Activated CD8-positive, alpha-beta memory T cell treated with anti-CD3 and anti-CD28 coated beads, Interleukin-2, amount 50 U/mL, for 24 hours (primary cell): ENCODE results near the gene IL1RL1.
"Not testable (repeated sequence)": the region's sequence is repeated elsewhere in the genome, so short reads cannot be mapped to it uniquely, and the experiment has no call there.

Experiments
- DNase-seq: peaks from one replicate; pipeline ENCODE4 v3.0.0-alpha.2; 2020; ENCODE audit errors: extremely low read depth

IL1RL1 gene

DNA sequence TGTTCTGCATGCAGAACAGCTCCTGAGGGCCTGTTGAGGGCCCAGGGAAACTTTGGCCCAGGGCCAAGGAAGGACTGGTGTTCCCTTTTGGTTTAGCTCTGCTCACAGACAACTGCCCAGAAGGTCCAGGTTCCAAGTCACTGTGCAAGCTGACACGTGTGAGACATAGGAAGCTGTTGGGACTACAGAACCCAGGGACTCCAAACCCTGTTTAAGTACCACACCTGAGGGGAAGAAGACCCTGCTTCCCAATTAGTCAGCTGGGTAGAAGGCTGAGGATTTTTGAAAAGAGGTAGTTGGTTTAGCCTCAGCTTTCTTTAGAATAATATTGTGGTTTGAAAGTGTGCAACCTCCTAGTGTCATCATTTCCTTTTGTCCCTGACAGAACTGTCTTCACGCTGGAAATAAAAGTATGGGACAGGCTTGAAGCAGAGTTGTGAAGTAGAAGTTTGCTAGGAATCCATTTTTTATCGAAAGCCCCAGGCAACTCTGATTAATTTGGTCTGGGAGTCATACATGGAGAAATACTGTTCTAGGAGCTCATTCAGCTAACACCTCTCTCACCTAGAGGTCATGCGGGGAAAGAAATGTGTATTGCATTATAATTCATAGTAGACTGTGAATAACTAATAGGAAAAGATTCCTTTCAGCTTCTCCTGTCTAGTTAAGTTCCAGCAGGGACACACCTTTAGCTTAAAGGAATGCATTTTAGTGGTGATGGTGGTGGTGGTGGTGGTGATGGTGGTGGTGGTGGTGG lies 19.9 kb upstream of the IL1RL1 start:
- no peak for DNase-seq

DNA sequence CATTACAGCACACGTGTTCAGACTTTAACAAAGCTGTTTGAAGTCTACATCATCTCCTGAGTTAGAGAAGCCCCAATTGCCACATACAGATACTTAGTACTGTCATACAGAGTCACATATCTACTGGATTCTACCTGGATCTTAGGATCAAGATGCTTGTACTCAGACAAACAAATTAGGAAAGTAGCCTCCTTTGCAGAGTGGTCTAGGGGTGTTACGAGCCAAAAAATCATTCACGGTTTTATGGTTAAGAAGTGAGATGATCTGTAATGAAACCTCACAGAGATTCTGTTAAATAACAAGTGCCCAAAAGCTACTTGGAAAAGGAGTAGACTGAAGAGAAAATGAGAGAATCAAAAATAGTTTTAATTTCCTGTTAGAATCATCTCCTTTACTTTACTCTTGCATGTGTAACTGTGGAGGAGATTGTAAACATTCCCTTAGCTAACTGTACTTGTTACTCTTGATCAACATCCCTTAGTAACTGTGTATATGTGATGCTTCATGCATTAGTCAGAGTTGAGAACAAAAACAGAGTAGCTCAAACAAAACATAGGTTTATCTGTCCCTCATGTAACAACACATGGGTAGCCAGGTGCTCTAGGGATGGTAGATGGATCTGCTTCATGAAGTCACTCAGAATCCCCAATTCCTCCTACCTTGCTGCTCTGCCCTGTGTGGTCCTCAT lies 16.4 kb upstream of the IL1RL1 start:
- no peak for DNase-seq

- DNase-seq, result no peak
Measured at GRCh38 chr2:102295566-102295965, 15.8 kb upstream of the IL1RL1 start.

- no peak for DNase-seq
Measured at GRCh38 chr2:102296449-102296848, 14.9 kb upstream of the IL1RL1 start.

- DNase-seq, result no peak
Measured at GRCh38 chr2:102297891-102298290, 13.5 kb upstream of the IL1RL1 start.

DNA sequence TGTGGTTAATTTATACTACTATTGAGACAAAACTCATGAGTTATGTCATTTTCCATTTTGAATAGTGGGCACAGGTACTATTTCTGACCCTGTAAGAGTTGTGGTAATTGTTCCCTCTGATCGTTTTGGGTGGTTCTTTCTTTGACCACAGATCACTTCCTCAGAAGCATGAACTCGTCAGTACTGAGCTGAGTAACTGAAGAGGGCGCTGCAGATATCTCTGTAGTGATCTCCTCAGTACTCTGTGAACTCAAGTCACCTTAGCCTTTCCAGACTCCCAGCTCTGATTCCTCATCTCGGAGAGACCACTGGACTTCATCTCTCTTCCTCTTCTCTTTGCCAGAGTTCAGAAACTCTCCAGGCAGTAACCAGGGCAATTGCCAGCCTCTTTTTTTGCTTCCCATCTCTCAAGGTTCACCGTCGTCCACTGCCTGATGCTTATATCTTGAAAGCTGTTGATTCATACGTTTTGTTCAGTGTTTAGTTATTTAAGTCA lies 9.4 kb upstream of the IL1RL1 start:
- DNase-seq, result peak; percentile 18

- DNase-seq, result no peak
Measured at GRCh38 chr2:102302458-102302857, 8.9 kb upstream of the IL1RL1 start.

GRCh38 chr2:102303589-102303988 lies 7.8 kb upstream of the IL1RL1 start:
- no peak for DNase-seq

GRCh38 chr2:102304268-102304667 lies 7.1 kb upstream of the IL1RL1 start:
- no peak for DNase-seq

DNA sequence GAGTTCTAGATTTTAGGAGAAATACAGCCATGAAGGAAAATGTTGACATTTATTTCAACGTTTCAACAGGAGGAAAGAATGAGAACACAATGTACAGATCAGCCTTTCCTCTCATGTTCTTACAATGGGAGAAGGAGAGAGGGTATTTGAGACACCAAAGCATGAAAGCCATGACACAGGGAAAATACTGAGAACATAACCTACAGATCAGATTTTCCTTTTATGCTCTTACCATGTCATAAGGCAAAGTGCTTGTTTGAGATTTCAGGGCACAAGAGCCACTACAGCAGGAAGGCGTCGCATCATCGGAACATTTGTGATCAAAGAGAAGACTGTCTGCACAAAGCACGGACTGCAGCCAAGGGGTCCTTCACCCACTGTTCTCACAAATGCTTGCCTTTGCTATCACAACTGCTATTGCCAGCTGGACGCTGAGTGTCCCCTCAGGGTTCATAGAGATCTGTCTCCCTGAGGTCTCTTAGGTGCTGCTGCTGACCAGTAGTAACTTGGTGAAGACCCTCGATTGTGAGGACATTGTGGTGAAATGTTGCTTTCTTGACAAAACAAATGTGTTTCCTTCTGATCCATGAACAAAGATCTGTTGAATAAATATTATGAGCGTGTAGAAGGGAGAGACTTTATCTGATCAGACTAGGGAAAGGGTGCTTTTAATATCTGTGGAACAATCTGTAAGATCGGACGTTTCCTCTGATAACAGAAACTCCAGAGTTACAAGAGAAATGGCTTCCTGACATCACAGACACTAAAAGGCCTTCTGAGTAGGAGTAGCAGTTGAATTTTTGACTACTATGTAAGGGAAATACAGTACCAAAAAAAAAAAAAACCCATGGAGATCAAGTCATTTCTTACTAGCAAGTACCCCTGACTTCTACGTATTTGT lies 6.4 kb upstream of the IL1RL1 start:
- DNase-seq, result no peak

- no peak for DNase-seq
Measured at GRCh38 chr2:102306125-102306524, 5.2 kb upstream of the IL1RL1 start.

GRCh38 chr2:102313025-102313424 lies 1.7 kb downstream of the IL1RL1 start:
- DNase-seq, result no peak

DNA sequence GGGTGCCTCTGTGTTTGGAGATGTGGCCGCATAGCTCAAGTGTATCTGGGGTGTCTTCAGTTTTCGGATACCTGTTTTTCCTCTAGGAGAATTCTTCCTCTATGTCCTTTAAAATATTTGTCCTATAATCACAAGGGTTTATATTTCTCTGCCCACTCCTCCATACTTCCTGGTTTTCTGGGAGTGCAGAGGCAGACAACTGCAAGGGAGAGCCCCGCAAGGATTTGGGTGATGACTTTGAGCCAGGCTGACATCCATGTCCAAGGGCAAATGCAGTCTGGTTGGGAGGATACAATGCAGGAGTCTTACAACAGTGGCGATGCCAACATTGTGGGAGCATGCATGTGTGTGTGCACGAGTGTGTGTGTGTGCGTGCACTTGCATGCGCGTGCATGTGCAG lies 2.1 kb downstream of the IL1RL1 start:
- no peak for DNase-seq

DNA sequence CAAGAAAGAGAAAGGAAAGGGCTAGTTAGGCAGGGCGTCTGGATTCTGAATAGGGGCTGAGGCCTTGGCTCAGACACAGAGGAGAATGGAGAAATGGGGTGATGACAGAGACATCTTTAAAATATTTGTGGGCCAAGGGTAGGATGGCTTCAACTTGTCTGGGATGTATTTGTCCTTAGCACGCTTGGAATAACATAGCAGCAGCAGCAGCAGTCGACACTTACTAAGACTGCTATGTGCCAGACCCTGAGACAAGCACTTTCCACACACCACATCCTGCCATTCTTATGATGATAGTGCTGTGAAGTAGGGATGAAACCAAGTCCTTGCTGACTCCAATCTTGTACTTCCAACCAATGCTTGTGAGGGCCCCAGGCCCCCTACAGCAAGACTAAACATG lies 2.6 kb downstream of the IL1RL1 start:
- no peak for DNase-seq

DNA sequence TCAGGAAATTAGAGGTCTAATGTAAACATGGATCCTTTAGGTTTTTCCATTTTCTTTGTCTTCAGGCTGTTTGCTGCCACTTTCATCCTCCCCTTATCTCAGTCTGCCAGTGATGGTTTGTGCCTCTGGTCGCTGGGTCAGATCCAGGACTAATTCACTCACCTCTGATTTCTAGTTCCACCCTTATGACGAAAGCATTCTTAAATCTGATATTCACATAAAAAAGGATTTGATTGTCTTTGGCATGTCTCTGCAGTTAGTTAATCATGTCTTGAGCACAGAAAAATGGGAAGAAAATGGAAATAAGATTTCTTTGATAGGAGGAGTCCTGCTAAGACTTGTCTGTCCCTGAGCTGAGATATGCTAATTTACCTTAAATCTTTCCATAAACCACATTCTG lies 4.6 kb downstream of the IL1RL1 start:
- DNase-seq, result no peak

DNA sequence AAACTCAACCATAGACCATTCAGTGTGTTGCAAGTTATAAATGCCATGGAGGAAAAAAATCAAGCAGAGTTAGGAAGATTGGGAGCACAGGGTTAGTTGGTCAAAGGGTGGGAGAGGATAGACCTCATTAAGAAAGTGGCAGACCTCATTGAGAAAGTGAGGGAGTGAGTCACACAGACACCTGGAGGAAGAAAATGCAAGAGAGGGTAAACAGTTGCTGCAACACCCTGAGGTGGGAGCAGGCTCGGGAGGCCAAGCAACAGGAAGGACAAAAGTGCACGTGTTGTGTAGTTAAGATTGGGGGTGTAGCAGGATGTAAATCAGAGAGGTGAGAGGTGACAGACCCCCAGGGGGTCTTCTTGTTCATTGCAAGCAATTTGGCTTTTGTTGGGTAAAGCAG lies 6.4 kb downstream of the IL1RL1 start:
- DNase-seq, result no peak

DNA sequence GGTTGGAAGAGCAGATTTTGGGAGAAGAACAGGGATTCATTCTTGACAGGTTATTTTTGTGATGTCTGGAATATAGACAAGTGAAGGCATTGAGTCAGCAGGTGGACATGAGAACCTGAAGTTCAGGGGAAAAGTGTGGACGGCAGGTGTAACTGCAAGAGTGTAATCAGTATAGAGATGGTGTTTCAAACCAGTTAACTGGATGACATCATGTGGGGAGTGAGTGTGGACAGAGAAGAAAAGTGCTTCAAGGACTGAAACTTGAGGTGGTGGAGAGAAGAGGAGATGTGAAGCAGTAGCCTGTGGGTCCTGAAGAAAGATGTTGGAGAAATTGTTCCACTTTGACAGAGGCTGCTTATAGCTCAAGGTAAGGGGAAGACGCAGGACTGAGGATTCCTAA lies 7.1 kb downstream of the IL1RL1 start:
- DNase-seq, result no peak

- DNase-seq, result no peak
Measured at GRCh38 chr2:102321941-102322719, 10.8 kb downstream of the IL1RL1 start.

DNA sequence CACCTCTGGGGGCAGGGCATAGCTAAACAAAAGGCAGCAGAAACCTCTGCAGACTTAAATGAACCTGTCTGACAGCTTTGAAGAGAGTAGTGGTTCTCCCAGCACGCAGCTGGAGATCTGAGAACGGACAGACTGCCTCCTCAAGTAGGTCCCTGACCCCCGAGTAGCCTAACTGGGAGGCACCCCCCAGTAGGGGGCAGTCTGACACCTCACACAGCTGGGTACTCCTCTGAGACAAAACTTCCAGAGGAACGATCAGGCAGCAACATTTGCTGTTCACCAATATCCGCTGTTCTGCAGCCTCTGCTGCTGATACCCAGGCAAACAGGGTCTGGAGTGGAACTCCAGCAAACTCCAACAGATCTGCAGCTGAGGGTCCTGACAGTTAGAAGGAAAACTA lies 13.6 kb downstream of the IL1RL1 start:
- not testable (repeated sequence) for DNase-seq

GRCh38 chr2:102331311-102331980 lies 20.1 kb downstream of the IL1RL1 start:
- no peak for DNase-seq

DNA sequence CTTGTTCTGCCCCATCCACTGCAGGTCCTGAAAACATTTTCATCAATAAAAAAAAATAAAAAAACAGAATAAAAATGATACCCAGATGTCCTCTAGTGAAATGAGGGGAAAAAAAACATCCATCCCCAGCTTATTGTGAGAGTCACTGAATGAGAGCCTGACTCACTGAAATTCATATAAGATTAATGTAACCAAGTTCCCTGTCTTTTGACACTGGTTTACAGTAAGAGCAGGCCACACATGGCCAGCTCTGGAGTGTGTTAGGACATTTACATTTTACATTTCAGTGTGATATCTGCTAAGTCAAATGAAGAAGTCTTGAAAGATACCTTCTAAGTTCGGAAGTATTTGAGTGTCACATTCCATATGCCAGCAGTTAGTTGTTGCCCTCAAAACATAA lies 23.1 kb downstream of the IL1RL1 start:
- no peak for DNase-seq
